Heart right ventricle (tissue), 16 donors: ENCODE results near the gene ABHD6. TPM values are rescaled to one million over a fixed set of nuclear protein-coding genes. Genes with fewer than 3 reads are reported as not detected.

ENCODE experiments used
- ATAC-seq, 8 donors: fragments of 200-7000 bp; cut with Tn5 transposase; one replicate each; pipeline ENCODE4 v1.9.1; 2020; ENCODE audit warnings: mild to moderate bottlenecking in 8 of 8, moderate library complexity in 8 of 8, moderate number of reproducible peaks in 1 of 8
- DNase-seq, 2 donors: peaks; one replicate each; pipeline ENCODE4 v3.0.0-alpha.2; 2020
- H3K27ac ChIP-seq, 10 donors: fragments of 200-600 bp; sonication (generic) in 2 of 10; one replicate each; pipeline versions ENCODE4 v1.5.0 to v1.8.0; 2020 to 2022; ENCODE audit warnings: mild to moderate bottlenecking in 3 of 10
- H3K27me3 ChIP-seq, 7 donors: fragments of 200-600 bp; one replicate each; pipeline ENCODE4 v1.8.0; 2021 to 2022; ENCODE audit warnings: mild to moderate bottlenecking in 2 of 7
- H3K36me3 ChIP-seq, 9 donors: fragments of 200-600 bp; sonication (generic) in 1 of 9; one replicate each; pipeline versions ENCODE4 v1.5.0 to v1.8.0; 2020 to 2022; ENCODE audit warnings: mild to moderate bottlenecking in 2 of 9
- H3K4me1 ChIP-seq, 9 donors: fragments of 200-600 bp; sonication (generic) in 1 of 9; one replicate each; pipeline versions ENCODE4 v1.5.0 to v1.8.0; 2020 to 2022; ENCODE audit warnings: mild to moderate bottlenecking in 4 of 9
- H3K4me3 ChIP-seq, 10 donors: fragments of 200-600 bp; sonication (generic) in 2 of 10; one replicate each; pipeline versions ENCODE4 v1.5.0 to v1.8.0; 2020 to 2022; ENCODE audit warnings: mild to moderate bottlenecking in 7 of 10, moderate library complexity in 2 of 10
- H3K9me3 ChIP-seq, 11 donors: fragments of 200-600 bp in 10 of 11; sonication (generic) in 2 of 11; one replicate each; pipeline versions ENCODE4 v1.5.0 to v1.8.0; 2013 to 2022; ENCODE audit warnings: mild to moderate bottlenecking in 2 of 11, control low read depth in 1 of 11, moderate library complexity in 1 of 11
- WGBS, 2 donors: extraction: QIAGEN DNeasy Blood & Tissue Kit; methylation state at CpG; one replicate each; pipeline ENCODE4 v1.1.7; 2013; ENCODE audit warnings: inconsistent platforms in 1 of 2; 5-methylcytosine and 5-hydroxymethylcytosine counted together
- intact Hi-C, 10 donors: fragments of 100-400 bp; cut with DNase I; formaldehyde crosslinking; loops; one replicate each; pipeline versions ENCODE4 v1.11.1 to v1.14.2; 2022
- polyA plus RNA-seq, 2 donors: library from polyadenylated mRNA; stranded (reverse); fragments of 200-250 nt; gene quantifications; one replicate each; pipeline ENCODE4 v1.2.3, GENCODE V29; 2013
- total RNA-seq, 10 donors: library from RNA; stranded (reverse); fragmentation: NEBNext Ultra II Directional in 3 of 10; extraction: Animal tissue kit (Norgen Biotek cat#: 25700) in 3 of 10; gene quantifications; one replicate each; pipeline versions ENCODE4 v1.2.1 to v1.2.4, GENCODE V29; 2021 to 2023
- TF ChIP-seq, protein P1 (sequence below), 9 donors: fragments of 200-600 bp; sonication (generic) in 2 of 9; IDR thresholded peaks; one replicate each; pipeline versions ENCODE4 v1.5.0 to v1.8.0; 2021 to 2022; ENCODE audit warnings: antibody characterized with exemption in 9 of 9, mild to moderate bottlenecking in 5 of 9, moderate library complexity in 1 of 9
- donor health status: Arrhythmogenic right ventricular cardiomyopathy.
- donor health status: ischemic (EF 13 %, LVEDD 7.1; RV severe dilation, severe dysfunction).
- donor health status: healthy with polysubstance abuse.
- donor health status: DM: no; HTN: yes; CAD: no.
- donor health status: DM: no; HTN: no; CAD: no.
- donor health status: ischemic (EF 25% LVEDD 6.9; RV normal size, moderate dysfunction).
- donor health status: ischemic (EF 25% LVEDD 5.7; RV mildly dilated, moderate dysfunction).
- donor health status: healthy.
- donor health status: DM: yes; HTN: yes; CAD: no.
- donor health status: Ischemic cardiomyopathy.
- donor health status: ischemic (EF 35%, LVEDD 5.7; RV mildly dilated, moderate dysfunction).
- donor health status: nonischemic (EF 11% LVEDD 7.7; RV severe dilation, severe dysfunction).
- donor health status: DM: yes; HTN: yes; CAD: no.
- donor health status: PGD.
- donor health status: ischemic (EF 29% LVEDD 5.4; RV normal size, mild dysfunction).
- donor health status: nonischemic (EF 23%, LVEDD 6.1; RV moderate dilation, normal function).

ABHD6 gene
- total and polyA plus RNA-seq, 12 donors = 3.1 to 11.6 (median 6.3) TPM

DNA sequence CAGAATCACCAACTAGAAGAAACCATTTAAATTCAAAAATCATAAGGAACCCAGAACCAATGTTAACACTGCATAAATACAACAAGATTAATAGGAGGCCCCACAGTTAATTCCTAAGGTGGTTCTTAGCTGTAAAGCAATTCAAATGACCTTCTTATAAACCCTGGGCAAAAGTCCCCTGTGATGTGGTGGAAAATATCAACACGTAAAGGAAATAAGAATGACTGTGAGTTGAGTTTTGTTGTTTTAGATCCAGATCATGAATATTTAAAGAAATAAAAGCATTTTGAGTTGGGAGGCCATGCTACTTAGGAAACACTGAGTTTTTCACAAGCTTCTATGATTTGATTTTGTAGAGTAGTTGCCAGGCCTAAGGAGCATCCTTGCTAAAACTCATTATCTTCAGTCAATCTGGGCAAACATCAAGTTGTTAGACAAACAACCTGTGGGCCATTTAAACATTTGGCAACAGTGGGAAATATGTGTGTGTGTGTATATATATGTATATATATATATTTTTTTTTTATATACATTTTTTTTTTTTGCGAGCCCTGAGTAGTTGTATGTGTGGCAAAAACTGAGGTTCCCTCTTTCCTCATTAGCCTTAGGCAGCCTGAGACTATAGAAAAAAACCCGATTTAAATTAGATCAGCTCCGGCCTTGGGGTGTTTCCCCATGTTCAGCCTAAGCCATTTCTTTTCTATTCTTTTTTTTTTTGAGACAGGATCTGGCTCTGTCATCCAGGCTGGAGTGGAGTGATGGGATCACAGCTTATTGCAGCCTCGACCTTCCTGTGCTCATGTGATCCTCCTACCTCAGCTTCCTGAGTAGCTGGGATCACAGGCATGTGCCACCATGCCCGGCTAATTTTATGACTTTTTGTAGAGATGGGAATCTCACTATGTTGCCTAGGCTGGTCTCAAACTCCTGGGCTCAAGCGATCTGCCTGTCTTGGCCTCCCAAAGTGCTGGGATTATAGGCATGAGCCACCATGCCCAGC lies 87.1 kb downstream of the ABHD6 start:
- DNase-seq = no peak
- Histone ChIP-seq H3K4me3 (no peak overlapping the region), H3K9me3 (no peaks in the 10 kb centered on the region), H3K4me1 (peaks cover 0 to 25% (median 14%) of the 10 kb centered on the region in 9 donors), H3K27ac (peak overlapping the region in 7 of 10 donors; percentile 16 to 72 (median 36)), H3K27me3 (no peaks in the 10 kb centered on the region), H3K36me3 (peaks cover 0 to 10% (median 0%) of the 10 kb centered on the region in 9 donors)
- intact Hi-C loops = loop anchor here in 6 of 10 donors (5.0 to 10.0 kb wide), 7 partner anchors 88 to 210 kb away; partner anchors contain the start of gene ACOX2 (in 1 of the 6)
- WGBS, 2 donors = 75 to 82% methylated on average over 7 of the region's 7 CpGs
- no peak for ATAC-seq
- TF ChIP-seq, protein P1, sequence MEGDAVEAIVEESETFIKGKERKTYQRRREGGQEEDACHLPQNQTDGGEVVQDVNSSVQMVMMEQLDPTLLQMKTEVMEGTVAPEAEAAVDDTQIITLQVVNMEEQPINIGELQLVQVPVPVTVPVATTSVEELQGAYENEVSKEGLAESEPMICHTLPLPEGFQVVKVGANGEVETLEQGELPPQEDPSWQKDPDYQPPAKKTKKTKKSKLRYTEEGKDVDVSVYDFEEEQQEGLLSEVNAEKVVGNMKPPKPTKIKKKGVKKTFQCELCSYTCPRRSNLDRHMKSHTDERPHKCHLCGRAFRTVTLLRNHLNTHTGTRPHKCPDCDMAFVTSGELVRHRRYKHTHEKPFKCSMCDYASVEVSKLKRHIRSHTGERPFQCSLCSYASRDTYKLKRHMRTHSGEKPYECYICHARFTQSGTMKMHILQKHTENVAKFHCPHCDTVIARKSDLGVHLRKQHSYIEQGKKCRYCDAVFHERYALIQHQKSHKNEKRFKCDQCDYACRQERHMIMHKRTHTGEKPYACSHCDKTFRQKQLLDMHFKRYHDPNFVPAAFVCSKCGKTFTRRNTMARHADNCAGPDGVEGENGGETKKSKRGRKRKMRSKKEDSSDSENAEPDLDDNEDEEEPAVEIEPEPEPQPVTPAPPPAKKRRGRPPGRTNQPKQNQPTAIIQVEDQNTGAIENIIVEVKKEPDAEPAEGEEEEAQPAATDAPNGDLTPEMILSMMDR (IDR thresholded peaks at IDR 0.05) = no peak

DNA sequence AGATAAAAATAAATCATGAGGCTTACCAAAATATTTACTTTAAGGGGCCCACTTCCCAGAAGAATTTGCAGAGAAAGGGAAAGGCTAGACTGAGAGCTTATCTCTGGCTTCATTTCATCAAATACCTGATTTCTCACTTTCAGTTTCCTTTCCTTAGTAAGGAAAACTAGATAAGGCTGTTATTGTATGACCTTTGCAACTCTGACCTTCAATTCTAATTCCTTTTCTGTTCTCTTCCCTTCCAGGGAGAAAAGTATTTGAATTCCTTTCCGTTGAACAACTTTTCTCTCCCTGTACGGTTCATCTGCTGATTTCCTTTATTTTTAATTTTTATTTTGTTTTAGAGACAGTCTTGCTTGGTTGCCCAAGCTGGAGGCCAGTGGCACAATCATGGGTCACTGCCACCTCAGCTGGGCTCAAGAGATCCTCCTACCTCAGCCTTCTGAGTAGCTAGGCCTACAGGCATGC lies 88.0 kb downstream of the ABHD6 start:
- Histone ChIP-seq H3K27me3 (no peaks in the 10 kb centered on the region), H3K9me3 (no peaks in the 10 kb centered on the region), H3K27ac (peak overlapping the region in 7 of 10 donors; percentile 16 to 72 (median 36)), H3K4me3 (no peak overlapping the region), H3K4me1 (peaks cover 0 to 25% (median 14%) of the 10 kb centered on the region in 9 donors), H3K36me3 (peaks cover 0 to 3% (median 0%) of the 10 kb centered on the region in 9 donors)
- intact Hi-C loops = loop anchor here in 3 of 10 donors (10.0 kb wide), 3 partner anchors 89 to 209 kb away; partner anchors contain the start of gene ACOX2 (in 1 of the 3)
- WGBS, 2 donors = 39 to 53% methylated on average over 2 of the region's 2 CpGs
- ATAC-seq (no peak), DNase-seq (no peak)
- TF ChIP-seq, protein P1 (IDR thresholded peaks at IDR 0.05) = no peak

DNA sequence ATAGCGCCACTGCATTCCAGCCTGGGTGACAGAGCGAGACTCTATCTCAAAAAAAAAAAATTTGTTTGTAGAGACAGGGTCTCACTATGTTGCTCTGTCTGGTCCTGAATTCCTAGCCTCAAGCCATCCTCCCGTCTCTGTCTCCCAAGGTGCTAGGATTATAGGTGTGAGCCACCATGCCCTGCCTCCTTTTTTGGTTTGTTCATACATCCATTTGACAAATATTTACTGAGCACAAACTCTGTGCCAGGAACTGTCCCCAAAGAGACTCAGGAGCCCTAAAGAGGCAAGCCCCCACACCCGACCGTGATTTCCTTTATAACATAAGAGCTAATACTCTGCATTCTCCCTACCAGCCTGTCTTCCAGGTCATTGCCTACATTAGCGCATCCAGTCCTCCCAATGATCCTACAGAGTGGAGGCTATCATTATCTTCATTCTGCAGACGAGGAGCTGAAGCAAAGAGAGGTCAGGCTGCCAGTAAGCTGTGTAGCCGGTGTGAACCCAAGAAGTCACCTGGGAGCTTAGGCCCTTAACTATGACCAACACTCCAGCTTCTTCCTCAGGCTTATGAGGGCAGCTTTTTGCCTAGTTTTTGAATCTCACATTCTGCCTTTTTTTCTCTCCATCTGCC lies 88.8 kb downstream of the ABHD6 start:
- DNase-seq (no peak), ATAC-seq (no peak)

More for the DNA sequence above, 88.8 kb downstream of the ABHD6 start:
- TF ChIP-seq, protein P1 (IDR thresholded peaks at IDR 0.05) = no peak
- no peaks in the 10 kb centered on the region for H3K9me3 ChIP-seq
- no peaks in the 10 kb centered on the region for H3K36me3 ChIP-seq
- peaks cover 0 to 22% (median 14%) of the 10 kb centered on the region in 9 donors for H3K4me1 ChIP-seq
- H3K4me3 ChIP-seq = no peak overlapping the region
- no peak overlapping the region for H3K27ac ChIP-seq
- no peaks in the 10 kb centered on the region for H3K27me3 ChIP-seq
- intact Hi-C loops = loop anchor here in 3 of 10 donors (10.0 kb wide), 3 partner anchors 88 to 208 kb away; partner anchors contain the start of gene ACOX2 (in 1 of the 3)
- 93 to 96% methylated on average over 8 of the region's 8 CpGs for WGBS, 2 donors
